ENCODE data around the gene NR1D1. TPM values are rescaled to one million over a fixed set of nuclear protein-coding genes. Genes with fewer than 3 reads are reported as not detected.

The NR1D1 gene
- total RNA-seq, 2 experiments from 2014 or later: 1.7 to 8.7 TPM

- TF ChIP-seq EZH2phosphoT487 (IDR thresholded peaks at IDR 0.05; ENCODE audit: borderline replicate concordance, low read depth, low read length) (no peak), CTCF (conservative IDR thresholded peaks at IDR 0.05; ENCODE audit: low read length) (no peak)
- H3K27ac ChIP-seq (ENCODE audit: low read depth, low read length, poor library complexity, severe bottlenecking): no peak overlapping the region
- CTCF ChIA-PET (ENCODE audit: unreplicated experiment): no interaction called here
- H3K79me2 ChIP-seq (ENCODE audit: insufficient read depth, low read depth, low read length): no peaks in the 10 kb centered on the region
- no TSS peak for BruUV-seq (replicated peaks)
- H3K4me1 ChIP-seq (ENCODE audit: insufficient read depth, low read length, poor library complexity, severe bottlenecking): peaks cover 40% of the 10 kb centered on the region
- no peaks in the 10 kb centered on the region for H3K9me3 ChIP-seq (ENCODE audit: low read length)
- H3K4me3 ChIP-seq (ENCODE audit: low read depth, low read length, poor library complexity, severe bottlenecking): no peak overlapping the region
- no peak overlapping the region for H3K4me2 ChIP-seq (ENCODE audit: low read length)
- no peaks in the 10 kb centered on the region for H3K36me3 ChIP-seq (ENCODE audit: insufficient read depth, low read length)
- no peak overlapping the region for H2AFZ ChIP-seq (ENCODE audit: low read length)
- H4K20me1 ChIP-seq (ENCODE audit: insufficient read depth, low read length): no peaks in the 10 kb centered on the region
- POLR2A ChIA-PET: interaction anchor here (1.5 kb wide), 1 partner anchor 18 kb away, joined by 4 read pairs; the partner anchor contains the start of gene MED24
- intact Hi-C loops (cut with micrococcal nuclease; ENCODE audit: unreplicated experiment): no loop called here
- DNase-seq (ENCODE audit: low spot score): no peak
- H3K9me2 ChIP-seq (ENCODE audit: insufficient read depth, low read length): no peaks in the 10 kb centered on the region
Measured at GRCh38 chr17:40072040-40072734, 28.2 kb downstream of the NR1D1 start.

- no TSS peak for BruUV-seq (replicated peaks)
- Histone ChIP-seq H3K4me2 (ENCODE audit: low read length) (no peak overlapping the region), H3K9me2 (ENCODE audit: insufficient read depth, low read length) (no peaks in the 10 kb centered on the region), H3K4me1 (ENCODE audit: insufficient read depth, low read length, poor library complexity, severe bottlenecking) (peaks cover 40% of the 10 kb centered on the region), H3K4me3 (ENCODE audit: low read depth, low read length, poor library complexity, severe bottlenecking) (no peak overlapping the region), H3K36me3 (ENCODE audit: insufficient read depth, low read length) (no peaks in the 10 kb centered on the region), H3K79me2 (ENCODE audit: insufficient read depth, low read depth, low read length) (no peaks in the 10 kb centered on the region), H3K9me3 (ENCODE audit: low read length) (no peaks in the 10 kb centered on the region), H4K20me1 (ENCODE audit: insufficient read depth, low read length) (no peaks in the 10 kb centered on the region), H3K27ac (ENCODE audit: low read depth, low read length, poor library complexity, severe bottlenecking) (no peak overlapping the region), H2AFZ (ENCODE audit: low read length) (no peak overlapping the region)
- CTCF ChIA-PET (ENCODE audit: unreplicated experiment): no interaction called here
- TF ChIP-seq CTCF (conservative IDR thresholded peaks at IDR 0.05; ENCODE audit: low read length) (no peak), EZH2phosphoT487 (IDR thresholded peaks at IDR 0.05; ENCODE audit: borderline replicate concordance, low read depth, low read length) (no peak)
- intact Hi-C loops (cut with micrococcal nuclease; ENCODE audit: unreplicated experiment): no loop called here
- no peak for DNase-seq (ENCODE audit: low spot score)
- POLR2A ChIA-PET: no interaction called here
Measured at GRCh38 chr17:40071313-40072039, 28.9 kb downstream of the NR1D1 start.
